ENCODE measurements around the gene SLAMF7.
A peak's percentile ranks its signal among the peaks of the same experiment; 100 is the strongest.
"Not testable (repeated sequence)": the region's sequence is repeated elsewhere in the genome, so short reads cannot be mapped to it uniquely, and the experiment has no call there.

The SLAMF7 gene

DNA sequence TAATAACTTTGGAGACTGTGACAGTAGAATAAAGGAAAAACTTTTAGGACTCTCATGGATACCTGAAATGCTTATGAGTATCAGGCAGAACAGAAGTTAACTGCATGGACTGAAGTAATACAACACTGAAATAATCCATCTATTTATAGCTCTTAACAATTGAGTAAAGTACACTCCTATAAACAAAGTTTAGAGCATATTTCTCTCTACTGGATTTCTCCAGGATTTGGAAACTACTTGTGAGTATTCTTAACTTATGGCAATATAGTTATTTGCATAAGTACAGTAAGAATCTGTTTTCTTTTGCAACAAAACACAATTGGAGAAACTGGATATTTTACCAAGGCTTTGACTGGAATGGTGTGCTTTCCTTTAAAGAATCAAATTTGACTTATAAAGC lies 17.6 kb upstream of the SLAMF7 start:
- no peak for DNase-seq

DNA sequence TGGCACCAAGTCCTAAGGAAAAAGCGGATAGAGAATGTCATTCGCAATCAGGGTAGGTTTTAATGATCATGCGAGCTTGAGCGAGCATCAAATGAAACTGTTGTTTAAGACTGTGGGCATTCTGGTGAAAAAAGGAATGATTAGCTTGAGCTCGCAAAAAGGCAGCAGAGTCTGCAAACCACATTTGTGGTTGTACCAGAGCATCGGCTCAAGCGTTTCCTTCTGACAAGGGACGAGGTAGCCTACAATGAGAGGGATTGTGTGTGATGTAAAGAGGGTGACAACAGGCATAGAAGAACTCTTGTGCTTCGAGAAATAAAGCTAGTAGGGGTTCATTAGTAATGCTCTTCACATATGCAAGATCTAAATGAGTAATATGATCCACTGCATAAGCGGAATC lies 16.3 kb upstream of the SLAMF7 start:
- peak; percentile 22 for DNase-seq

DNA sequence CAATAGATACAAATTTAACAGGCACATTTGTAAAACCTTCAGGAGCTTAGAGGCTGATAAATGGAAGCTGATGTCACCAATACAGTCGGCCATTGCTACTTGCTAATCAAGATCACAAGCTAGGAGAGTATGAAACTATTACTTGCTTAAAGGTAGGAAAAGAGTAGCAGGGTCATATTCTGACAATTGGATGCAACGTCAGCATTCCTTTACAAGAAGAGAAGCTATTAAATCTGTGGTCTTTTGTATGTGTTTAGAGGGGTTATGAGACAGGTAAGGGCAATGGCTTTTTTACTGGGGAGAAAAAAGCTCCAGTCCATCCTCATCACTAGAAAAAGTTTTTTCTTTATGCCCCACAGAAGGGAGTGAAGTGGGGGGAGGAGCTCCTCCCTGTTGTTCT lies 15.7 kb upstream of the SLAMF7 start:
- no peak for DNase-seq

DNA sequence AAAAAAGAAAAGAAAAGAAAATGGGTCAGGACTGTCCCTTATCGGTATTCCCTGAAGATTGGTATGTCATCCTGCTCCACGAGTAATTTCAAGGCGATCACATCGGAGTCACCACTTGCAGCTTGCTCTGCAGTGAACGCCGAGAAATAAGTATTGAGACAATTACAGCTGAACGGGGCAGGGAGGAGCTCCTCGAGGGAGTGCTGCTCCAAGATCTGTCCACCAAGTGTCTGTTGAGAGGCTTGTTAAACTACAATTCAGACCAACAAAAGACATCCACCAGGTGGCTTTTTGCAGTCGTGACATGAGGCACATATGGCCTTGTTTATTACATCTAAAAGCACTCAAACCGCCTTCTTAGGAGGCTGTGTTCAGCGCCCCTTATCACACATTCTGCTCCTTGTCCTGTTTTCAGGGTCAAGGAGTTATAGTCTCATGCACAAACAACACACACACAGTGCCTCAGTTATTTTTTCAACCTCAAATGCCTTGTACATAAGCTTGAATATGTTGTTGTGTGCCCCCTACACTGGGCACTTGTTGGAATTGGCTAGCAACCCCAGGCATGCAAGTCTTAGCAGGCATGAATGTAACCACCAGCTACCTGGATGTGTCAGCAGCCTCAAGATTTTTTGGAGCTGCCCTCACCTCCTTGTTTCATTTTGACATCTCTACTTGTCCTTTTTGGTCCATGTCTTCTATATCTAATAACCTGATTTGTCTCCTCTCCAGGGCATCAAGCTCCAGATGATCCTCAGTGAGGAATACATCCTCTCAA lies 14.4 kb upstream of the SLAMF7 start:
- DNase-seq, result peak; percentile 18

DNA sequence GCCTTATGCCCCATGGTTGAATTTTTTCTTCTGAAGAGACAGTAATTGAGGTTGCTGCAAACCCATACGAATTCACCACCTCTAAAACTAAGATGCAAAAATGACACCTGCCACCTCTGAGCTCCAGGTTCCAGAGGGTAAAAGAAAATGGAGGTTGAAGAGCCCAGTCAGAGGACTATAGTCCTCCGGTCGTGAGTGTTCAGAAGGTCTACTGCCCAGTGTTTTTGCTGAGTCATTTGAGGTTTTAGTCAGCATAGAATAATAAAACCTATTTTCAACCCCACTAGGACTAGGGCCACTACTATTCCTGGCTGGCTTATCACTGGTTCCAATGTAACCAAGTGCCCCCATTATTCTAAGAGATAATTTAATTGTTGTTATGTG lies 12.9 kb upstream of the SLAMF7 start:
- DNase-seq, result no peak

DNA sequence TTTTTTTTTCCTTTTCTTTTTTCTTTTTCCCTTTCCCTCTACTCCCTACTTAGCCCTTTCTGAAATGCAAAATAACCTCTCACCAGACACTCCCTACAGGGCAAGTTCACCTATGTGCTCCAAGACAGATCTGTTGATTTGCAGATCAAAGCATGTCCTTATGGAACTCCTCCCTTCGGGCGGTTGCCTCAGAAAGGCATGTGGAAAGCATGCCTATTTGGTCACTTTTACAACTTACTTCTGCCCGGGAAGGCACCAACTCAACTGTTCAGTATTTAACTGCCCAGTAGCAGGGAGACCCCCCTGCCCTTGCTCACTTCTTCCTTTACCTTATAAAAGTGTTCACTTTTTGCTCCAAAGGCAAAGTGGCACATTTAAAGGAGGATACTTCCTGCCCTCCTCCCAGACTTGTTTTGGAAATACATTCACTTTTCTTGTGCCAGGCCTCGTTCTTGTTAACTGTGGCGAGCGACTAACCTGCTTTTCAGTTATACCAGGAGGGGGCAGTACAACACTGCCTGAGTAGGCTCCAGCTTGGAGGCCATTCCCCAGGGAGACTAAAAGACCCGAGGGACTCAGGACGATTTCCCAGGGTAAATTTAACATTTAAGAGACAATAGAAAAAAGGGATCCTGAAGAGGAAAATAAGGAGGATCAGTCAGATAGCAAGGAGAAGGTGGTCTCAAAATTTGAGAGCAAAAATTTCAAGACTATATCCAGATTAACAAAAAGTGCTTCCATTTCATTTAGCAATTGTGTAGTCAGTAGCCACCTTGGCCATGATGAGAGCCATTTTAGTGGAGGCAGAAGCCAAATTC lies 12.3 kb upstream of the SLAMF7 start:
- peak; percentile 87 for DNase-seq

DNA sequence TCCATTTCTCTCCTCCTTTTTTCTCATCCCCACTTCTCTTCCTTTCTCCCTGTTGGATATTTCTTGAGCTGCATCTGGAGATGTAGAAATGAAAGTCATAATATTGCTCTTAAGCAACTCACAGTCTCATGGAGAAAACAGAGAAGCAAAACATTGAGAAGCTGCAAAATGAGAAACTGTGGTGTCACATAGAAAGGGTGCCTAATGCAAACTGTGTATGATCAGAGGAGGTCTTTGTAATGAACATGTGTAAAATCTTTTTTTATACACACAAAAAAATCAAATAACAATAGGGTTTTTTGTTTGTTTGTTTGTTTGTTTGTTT lies 11.8 kb upstream of the SLAMF7 start:
- no peak for DNase-seq

DNA sequence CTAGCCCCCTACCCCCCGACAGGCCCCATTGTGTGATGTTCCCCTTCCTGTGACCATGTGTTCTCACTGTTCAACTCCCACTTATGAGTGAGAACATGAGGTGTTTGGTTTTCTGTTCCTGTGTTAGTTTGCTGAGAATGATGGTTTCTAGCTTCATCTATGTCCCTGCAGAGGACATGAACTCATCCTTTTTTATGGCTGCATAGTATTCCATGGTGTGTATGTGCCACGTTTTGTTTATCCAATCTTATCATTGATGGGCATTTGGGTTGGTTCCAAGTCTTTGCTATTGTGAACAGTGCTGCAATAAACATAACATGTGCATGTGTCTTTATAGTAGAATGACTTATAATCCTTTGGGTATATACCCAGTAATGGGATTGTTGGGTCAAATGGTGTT lies 7.5 kb upstream of the SLAMF7 start:
- DNase-seq, result not testable (repeated sequence)

DNA sequence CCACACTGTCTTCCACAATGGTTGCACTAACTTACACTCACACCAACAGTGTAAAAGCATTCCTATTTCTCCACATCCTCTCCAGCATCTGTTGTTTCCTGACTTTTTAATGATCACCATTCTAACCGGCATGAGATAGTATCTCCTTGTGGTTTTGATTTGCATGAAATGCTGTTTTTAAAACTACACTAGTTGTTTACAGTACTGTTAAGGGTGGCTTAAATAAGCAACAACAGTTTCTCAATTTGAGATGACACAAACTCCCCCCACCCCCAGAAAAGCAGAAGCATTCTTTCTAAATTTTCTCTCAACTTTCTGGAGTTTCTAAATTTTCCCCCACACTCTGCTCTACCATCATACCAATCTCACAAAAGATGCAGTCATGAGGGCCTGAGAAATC lies 7.1 kb upstream of the SLAMF7 start:
- DNase-seq, result no peak

DNA sequence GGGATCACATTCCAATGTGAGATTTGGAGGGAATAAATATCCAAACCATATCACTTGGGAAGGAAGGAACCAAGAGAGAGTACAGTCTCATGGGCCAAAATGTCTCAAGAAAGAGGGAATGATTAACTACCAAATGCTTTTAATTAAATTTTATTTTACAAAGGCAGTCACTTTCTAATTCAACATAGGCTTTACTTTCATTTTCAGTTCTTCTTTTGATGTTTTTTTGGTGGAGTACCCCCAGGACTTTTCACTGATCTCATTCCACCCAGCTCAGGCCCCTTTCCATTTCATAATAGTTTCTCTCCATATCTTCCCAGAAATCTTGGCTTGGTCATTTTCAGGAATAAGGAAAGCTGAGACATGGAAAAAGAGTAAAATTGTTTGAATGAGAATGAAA lies 5.1 kb upstream of the SLAMF7 start:
- no peak for DNase-seq

DNA sequence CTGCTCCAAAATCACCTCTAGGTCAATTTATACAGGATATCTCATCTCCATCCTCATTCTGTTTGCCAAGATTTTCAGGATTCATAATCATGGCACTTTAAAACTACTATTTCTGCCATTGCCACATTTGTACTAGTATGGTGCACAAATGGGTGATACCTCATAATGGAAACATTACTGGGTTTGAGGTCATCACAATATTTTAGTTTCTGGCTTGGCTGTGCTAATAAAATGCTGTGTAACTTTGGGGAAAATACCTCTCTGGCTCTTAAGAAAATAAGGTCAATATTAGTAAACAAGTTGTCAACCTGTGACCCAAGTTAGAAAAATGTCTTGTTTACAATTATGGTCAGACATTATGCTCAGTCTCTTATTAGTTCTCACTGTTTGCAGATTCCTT lies 4.7 kb upstream of the SLAMF7 start:
- DNase-seq, result no peak

DNA sequence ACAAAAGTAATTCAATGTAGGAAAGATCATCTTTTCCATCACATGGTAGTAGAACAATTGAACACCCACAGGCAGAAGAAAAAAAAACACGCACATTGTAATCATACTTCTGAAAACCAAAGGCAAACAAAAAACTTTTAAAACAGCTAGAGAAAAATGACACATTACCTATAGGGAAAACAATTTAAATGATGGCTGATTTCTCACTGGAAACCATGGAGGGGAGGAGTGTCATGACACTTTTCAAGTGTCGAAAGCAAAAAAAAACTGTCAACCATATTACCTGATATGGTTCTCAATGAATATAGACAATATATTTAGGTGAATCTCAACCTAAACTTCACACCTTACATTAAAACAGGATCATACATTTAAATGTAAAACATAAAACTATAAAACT lies 776 bp upstream of the SLAMF7 start:
- DNase-seq, result no peak

DNA sequence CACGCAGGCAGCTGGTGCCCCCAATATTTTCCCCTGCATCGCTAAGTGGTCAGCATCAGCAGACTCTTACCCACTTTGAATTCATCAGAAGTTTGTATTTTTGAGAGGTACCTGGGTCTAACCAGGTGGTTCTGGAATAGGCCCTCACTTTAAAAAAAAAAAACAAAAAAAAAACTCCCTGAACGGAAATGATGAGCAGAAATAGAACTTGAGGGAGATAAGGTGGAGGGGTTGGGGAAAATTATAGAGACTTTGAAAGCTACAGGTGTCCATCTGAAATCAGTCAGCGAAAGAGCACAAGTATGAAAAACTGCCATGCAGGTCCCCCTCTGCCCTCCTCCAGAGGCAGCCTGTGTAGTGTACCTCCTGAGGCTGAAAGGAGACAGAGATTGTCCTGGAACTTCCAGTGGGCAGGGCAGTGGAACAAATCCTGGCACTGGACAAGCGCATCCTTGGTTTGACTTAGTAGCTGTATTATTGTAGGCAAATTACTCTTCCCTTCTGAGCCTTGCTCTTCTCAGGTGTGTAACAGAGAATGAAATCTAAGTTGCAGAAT lies 1.2 kb downstream of the SLAMF7 start:
- no peak for DNase-seq

DNA sequence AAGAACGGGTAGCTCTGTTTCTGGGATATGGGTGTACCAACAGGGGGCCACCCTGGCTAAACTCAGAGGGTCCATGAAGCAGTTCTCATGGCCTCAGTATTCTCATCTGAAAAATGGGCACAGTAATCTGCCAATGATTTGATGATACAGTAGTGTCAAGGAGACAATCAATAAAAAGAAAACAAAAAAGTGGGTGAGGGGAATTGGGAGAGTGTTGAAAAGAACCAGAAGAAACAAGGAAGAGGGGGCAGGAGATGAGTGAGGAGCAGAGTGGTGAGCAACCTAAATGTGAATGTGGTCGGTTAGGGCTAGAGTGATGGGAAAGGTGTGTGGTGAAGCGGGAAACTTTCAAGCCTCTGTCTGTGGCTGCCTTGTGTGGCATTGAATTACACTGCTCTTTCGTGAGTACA lies 2.0 kb downstream of the SLAMF7 start:
- DNase-seq, result no peak

DNA sequence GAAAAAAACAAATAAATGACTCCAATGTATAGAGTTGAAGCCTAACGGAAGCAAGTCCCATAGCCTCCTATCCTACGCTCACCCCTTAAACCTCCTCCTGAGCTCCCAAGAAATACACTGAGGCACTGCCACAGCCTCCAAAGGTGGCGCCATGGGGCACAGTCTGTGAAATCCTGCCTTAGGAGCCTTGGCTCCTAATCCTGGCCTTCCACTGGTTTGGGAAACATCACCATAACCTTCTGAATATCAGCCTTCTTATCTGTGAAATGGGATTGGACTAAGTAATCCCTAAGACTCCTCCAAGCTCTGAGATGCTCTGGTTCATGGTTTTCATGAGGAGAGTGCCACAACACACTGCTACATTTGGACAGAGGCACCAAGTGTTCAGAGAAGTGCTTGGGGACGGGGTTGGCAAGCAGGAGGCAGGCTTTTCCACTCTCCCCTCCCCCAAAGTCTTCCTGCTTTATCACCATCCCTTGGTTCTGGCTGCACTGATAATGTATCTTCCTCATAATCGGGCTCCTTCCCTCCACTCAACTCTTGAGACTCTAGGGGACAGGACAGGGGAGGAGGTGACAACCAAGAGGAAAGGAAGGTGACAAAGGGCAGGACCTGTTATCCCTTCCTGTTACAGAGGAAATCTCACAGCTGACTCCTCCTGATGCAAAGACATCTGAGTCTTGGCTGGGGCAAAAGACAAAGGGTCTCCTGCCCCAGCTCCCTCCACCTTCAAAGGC lies 2.7 kb downstream of the SLAMF7 start:
- no peak for DNase-seq

DNA sequence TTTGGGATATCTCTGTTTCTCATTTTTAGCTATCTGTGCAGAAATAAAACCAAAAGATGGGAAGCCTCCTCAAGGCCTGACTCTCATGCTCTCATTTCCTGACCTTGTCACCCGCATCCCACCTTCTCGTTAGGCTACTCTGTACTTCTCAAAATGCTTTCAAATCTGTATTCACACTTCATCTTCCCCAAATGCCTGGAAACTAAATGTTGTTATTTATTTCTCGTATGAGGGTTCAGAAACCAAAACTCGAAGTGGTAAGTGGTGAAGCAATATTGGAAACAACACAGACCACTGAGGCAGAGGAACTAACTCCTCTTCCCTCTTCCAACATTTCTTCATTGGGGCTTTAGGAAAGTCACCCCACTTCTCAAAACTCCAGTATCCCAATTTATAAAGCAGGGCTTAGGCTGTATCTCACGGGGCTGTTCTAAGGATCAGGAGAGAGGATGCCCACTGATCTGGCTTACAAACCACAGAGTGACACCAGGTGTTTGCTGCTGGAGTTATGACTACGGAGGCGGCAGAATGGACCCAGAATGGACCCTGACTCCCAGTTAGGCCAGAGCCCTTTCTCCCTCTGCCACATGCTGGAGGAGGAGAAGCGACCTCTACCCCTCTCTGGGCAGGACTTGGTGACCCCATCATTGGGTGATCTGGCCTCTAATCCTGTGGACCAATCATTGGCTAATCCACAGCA lies 3.5 kb downstream of the SLAMF7 start:
- DNase-seq, result no peak

DNA sequence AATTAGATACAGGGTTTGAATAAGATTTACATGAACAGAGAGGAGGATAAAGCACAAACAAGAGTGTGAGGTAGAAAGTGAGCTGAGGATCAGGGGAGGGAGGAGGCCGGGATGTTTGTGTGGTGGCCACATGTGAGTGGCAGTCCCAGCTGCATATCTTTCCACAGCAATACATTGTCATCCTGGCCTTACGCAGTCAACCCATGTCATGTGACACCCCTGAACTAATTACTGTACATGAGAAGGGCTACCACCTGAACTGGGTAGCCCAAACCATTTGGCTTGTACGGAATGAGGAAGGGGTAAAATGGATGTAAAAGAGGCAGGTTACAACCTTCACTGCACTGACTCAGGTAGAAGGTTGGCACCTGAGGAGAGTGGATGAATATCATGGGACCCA lies 4.2 kb downstream of the SLAMF7 start:
- no peak for DNase-seq

DNA sequence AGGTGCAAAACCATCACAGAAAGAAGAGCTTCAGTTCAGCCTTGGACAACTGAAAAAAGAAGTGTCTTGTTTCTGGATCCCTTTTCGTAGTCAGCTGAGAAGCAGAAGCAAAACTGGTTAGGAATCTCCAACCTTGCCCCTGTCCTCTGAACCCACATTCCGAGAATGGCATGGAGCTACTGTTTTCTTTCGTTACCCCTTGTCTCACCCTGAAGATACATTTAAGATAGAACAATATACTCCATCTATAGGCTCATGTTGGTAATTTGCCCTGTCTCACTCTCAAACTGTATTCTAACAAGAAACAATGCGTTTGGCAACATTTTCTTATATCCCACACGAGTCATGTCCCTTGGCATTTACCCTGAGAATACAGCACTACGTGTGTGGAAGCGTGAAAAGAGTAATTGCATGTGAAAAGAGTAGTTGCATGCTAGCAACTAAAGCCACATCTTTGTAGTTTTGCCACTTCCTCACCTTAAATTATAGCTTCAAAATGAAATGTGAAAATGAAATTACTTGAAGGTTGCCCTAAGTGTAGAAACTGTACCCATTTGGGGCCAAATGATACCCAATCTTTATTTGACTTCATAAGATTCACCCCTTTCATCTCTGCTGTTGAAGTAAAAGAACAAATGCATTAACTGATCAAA lies 5.3 kb downstream of the SLAMF7 start:
- DNase-seq, result no peak

DNA sequence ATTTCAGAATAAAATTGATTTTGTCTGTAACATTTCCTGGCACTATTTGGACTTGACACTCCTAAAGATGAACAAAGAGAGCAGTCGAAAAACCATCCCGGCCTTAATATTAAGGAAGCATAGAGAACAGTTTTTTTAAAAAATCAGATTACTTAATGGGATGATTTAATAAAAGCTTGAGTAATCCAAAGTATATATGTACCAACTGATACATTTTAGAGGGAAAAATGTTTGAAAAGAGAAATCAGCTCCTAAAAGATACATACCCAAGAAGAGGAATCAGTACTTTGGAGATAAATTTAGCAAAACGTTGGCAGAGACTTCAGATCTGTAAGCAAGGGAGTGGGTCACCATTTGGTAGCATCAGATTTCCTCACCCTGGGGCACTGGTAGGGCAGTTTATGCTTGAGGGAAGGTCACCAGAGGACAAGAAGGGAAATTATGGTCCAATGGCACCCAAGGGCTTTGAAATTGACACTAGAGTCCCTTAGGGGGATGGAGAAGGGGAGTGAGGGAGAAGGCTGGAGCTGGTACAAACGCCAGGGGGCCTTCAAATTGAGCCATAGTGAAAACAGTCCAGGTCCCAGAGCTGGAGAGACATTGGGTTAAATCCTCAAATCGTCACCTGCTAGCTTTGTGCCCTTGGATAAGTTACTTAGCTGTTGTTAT lies 5.9 kb downstream of the SLAMF7 start:
- no peak for DNase-seq

DNA sequence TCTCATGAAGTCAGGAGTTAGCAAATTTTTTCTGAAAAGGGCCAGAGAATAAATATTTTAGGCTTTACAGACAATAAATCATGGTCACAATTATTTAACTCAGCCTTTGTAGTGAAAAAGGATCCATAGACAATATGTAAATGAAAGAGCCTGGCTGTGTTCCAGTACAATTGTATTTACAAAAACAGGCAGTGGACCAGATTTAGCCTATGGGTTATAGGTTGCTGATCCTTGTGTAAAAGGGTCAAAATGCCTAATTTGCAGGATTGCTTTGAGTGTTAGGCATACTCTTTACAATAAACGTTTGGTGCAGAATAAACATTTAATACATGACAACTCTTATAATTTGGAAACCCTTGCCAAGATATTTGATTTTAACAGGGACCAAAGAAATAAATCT lies 6.5 kb downstream of the SLAMF7 start:
- no peak for DNase-seq

DNA sequence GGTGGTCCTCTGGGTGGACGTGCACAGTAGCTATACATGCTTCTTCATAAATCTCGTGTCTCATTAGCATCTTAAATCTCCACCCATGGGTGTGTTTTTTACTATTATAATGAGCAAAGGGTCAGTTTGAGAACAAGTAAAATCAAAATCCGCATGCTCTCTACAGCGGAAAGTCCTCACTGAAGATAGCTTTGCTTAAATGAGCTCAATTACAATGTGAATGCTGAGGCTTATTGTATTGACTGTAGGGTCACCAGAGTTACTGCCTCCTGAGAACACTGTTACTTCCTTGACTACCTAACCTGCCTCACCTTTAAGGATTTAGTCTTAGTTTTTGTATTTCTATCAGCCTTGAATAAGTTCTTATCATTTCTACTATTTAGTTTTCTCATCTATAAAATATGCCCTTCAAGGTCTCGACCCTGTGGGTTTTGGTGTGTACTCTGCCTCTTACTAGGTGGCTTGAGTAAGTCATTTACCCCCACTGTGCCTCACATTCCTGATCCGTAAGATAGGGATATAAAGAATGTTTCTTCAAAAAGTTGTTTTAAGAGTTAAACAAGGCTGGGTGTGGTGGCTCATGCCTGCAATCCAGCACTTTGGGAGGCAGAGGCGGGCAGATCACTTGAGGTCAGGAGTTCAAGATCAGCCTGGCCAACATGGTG lies 7.9 kb downstream of the SLAMF7 start:
- DNase-seq, result no peak

Data from eye (tissue), 1 donor.